HPDE6-E6E7 (cell line): ENCODE data around the gene SYCE3.
"Not testable (repeated sequence)": the region's sequence is repeated elsewhere in the genome, so short reads cannot be mapped to it uniquely, and the experiment has no call there.

ENCODE experiments used
- DNase-seq: peaks from one replicate; pipeline ENCODE4 v3.0.0; 2011; ENCODE audit warnings: missing footprints; ENCODE audit errors: extremely low spot score

Gene SYCE3

DNA sequence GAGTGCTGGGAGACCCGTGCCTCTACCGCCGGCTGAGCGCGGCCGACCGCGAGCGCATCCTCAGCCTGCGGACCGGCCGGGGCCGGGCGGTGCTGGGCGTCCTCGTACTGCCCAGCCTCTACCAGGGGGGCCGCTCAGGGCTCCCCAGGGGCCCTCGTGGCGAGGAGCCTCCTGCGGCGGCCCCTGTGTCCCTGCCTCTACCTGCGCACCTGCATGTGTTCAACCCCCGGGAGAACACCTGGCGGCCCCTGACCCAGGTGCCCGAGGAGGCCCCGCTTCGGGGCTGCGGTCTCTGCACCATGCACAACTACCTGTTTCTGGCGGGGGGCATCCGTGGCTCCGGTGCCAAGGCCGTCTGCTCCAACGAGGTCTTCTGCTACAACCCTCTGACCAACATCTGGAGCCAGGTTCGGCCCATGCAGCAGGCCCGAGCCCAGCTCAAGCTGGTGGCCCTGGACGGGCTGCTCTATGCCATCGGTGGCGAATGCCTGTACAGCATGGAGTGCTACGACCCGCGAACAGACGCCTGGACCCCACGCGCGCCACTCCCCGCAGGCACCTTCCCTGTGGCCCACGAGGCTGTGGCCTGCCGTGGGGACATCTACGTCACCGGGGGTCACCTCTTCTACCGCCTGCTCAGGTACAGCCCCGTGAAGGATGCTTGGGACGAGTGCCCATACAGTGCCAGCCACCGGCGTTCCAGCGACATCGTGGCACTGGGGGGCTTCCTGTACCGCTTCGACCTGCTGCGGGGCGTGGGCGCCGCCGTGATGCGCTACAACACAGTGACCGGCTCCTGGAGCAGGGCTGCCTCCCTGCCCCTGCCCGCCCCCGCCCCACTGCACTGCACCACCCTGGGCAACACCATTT lies 13.6 kb downstream of the SYCE3 start:
- DNase-seq = no peak

DNA sequence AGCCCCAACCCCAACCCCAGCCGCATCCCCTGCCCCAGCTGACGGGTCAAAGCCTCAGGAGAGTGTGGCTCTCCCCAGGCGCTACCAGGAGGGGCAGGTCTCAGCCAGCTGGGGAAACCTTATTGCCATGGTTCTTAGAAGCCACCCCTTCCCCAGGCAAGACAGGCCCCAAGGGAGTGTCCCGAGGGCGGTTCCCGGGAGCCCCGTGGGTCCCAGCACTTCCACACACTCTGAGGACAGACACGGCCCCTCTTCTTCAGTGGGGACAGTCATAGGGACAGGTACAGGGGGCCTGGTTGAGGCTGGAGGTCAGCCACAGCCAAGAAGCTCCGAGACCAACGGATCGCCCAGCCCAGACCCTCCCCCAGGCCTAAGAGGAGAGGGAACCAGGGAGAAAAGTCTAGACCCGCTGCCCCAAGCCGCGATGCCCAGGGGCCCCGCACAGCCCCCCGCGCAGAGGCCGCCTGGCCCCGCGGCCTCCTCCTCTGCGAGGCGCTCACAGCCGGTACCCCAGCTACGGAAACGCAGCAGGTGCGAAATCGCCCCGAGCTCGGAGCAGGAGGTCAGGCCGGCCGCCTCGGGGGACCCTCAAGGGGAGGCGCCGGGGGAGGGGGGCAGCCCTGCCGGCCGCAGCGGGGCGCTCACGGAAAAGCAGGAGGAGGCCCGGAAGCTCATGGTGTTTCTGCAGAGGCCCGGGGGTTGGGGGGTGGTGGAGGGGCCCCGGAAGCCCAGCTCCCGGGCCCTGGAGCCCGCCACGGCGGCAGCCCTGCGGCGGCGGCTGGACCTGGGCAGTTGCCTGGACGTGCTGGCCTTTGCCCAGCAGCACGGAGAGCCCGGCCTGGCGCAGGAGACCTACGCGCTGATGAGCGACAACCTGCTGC lies 14.4 kb downstream of the SYCE3 start:
- no peak for DNase-seq

DNA sequence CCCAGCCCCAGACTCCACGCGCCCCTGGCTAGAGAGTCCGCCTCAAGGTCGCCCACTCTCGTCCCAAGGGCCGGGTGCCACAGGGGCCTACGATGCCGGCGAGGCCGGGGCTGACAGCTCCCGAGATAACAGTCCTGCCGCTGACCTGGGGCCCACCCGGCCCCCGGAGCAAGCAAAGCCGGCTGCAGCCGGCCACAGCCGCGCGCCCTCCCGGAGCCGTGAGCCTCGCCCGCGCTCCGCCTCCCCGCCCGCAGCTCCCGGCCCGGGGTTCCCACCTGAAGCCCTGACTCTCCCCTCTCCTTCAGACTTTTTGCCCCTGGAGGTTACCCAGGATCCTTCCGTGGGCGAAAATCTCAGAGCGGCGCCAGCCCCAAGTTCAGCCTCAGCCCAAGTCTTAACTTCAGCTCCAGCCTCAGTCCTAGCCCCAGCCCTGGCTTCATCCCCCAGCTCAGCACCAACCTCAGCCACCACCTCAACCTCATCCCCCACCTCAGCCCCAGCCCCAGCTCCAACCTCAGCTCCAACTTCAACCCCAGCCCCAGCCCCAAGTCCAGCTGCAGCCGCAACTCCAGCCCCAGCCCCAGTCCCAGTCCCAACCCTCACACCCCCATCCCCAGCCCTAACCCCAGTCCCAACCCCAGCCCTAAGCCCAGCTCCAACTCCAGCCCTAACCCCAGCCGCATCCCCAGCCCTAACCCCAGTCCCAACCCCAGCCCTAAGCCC lies 15.3 kb downstream of the SYCE3 start:
- no peak for DNase-seq

DNA sequence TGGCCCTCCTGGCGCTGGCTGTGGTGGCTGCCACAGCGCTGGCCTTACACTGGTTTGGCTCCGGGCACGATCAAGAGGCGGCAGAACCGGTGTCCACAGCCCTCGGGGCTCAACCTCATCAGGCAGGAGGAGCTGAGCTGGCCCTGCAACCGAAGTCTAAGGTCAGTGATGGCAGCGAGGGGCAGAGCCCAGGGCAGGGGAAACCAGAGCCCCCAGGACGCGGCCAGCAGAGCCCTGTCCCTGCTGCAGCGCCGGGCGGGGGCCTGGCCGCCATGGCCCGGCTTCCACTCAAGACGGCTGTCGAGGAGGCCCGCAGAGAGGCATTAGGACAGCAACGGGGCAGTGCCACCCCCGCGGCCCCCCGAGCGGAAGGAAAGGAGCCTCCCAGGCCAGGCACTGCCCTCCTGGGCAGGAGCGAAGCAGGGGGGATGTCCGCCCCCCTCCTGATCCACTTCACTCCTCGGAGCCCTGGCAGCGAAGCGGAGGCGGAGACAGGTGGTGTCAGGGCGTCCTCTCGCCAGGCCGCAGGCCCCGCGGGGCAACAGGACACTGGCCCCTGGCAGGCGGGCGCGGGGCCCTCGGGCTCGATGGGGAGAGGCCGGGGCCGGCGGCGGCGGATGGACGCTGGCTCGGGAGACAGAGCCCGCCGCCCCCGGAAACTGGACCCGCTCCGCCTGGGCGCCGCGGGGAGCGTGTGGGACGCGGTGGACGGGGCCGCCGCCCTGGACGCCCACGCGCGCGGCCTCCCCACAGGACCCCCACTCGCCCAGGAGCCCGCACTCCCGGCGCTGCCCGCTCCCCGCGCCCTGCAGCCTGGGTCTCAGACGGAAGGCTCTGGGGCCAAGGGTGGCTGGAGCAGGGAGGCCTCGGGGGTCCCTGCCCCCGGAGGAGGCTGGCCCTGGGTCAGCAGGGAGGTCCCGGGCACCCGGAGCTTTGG lies 16.1 kb downstream of the SYCE3 start:
- DNase-seq = no peak

DNA sequence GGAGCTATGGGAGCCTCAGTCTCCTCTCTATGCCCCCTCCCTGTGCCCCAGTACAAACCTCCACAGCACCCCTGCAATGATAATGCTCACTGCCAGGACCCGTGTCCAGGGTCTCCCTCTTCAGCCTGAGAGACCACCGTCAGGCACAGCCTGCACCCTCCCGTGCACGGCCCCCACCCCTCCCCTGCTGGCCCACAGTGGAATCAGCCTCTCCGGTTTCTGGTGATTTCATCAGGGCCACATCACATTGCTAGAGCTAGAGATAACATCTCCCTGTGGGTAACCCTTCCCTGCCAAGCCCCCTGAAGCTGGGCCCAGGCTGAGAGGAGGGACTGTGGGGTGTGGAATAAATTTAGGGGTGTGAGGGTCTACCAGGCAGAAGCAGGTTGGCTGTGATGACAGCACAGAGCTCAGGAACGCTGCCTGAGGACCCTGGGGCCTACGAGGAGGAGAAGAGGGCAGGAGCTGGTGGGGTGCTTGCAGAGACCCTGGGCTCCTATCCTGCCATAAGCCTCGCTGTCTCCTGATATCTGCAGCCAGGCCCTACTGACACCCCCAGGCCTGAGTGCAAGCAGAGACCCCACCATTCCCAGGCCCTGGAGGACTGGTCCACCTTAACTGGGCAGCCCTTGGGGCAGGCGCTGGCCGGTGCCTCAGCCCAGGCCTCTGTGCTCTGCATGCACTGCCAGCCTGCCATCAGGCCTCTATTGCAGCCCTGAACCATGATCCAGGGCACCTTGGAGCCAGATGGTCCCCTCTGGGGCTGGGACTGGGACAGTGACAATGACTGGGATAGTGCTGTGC lies 17.0 kb downstream of the SYCE3 start, which contains the start of gene KLHDC7B:
KLHDC7B (plus strand) TSS at position 378 of the 804 bp plus-strand sequence; CDS start at position 723, 345 bp downstream.
- no peak for DNase-seq

DNA sequence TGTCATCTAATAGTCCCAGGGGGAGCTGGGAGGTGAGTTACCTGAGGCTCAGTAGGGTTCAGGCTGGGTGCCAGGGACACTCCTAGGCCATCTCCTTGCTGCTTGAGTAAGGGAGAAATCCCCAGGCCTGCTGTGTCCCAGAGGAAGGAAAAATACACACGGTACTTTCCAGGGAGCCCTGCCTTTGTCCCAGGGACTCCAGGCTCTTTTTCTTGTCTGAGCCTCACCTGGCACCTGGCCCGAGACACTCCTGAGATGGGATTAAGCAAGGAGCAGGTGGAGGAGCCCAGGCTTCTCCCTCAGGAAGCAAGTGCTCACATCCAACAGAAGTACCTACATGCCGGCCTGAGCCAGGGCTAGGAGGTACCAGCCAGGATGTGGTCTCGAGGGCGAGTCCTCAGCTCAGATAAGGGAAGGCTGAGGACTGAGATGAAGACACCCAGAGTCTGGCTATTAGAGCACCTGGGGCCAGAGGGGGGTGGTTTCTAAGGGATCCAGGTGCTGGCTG lies 17.9 kb downstream of the SYCE3 start:
- no peak for DNase-seq

DNA sequence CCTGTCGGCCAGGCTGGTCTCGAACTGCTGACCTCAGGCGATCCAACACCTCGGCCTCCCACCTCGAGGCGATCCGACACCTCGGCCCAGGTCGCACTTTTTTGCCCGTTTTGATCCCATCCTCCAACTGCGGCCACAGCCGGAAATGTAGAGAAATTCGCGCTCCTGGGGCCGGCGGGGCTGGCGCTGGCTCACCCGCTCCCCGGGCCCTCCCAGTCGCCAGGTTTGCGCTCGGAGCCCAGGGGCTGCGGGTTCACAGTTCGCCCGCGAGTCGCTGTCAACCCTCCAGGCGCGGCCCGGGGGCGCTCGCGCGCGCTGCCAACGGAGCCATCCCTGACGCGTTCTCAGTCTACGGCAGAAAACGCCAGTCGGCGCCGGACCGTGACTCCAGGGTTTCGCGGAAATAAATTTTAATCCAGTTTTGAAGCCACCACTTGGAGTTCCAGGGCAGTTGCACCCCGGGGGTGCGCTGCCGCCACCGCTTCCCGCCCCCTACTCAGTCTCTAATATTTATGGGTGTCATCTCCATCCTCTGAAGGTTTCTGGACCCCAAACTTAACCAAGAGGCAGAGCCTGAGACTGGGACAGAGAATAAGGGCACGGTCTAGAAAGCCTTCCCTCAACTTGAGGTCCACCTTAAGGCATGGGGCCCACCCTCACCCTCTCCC lies 18.5 kb downstream of the SYCE3 start:
- no peak for DNase-seq

DNA sequence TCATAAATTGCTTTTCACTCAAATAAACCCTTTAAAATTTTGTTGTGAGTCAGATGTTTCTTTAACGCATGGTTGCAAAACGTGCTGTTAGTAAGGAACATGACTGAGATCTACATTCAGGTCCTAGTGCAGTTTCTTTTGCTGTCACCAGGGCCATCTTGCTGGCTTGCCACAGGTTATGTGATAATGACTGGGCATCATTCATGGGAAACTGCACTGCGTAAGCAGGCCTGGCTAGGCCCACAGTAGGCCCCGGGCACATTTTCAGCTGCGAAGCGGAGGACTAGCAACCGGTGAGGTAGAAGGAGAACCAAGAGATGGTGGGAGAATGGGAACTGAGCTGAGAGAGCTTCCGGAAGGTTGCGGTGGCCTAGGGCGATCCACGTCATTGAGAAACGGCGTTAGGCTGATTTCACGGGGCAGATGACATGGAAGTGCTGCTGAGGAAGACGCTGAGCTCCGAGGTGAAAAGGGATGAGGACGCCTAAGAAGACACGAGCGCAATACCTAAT lies 20.2 kb downstream of the SYCE3 start:
- DNase-seq = no peak

DNA sequence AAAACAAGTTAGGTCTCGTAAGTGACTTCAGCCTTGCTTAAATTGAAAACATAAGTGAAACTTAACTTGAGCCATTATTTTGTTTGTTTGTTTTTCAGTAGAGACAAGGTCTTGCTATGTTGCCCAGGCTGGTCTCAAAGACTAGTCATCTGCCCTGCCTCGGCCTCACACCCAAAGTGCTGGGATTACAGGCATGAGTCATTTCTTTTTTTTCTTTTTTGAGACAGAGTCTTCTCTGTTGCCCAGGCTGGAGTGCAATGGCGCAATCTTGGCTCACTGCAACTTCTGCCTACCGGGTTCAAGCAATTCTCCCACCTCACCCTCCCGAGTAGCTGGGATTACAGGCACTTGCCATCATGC lies 21.1 kb downstream of the SYCE3 start:
- not testable (repeated sequence) for DNase-seq

DNA sequence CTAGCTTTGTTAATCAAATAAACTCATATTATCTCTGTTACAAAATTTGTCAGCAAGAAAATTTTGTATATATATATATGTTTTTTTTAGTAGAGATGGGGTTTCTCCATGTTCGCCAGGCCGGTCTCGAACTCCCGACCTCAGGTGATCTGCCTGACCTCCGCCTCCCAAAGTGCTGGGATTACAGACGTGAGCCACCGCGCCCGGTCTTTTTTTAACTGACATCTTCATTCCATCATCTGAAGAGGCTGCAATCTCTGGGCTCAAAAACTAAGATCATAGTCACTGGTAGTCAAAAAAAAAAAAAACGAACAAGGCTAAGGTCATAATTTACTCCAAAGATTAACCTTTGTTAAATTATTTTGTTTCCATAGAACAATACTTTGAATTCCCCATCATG lies 22.3 kb downstream of the SYCE3 start:
- no peak for DNase-seq

DNA sequence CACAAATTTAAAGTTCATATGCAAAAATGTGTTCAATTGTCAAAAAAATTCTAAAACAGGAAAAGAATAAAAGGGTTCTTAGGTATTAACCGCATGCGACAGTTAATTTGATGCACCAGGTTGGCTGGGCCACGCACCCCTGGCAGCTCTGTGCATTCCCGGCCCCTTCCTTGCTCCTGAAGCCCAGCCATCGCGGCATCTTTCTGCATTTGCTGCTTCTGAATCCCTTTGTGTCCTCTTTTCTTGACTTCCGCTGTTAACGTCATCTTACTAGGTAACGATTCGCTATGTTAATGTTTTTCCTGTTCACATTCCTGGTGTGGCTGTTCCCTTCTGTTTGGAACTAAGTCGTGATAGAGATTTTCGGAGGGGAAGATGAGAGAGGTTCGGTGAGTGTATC lies 25.0 kb downstream of the SYCE3 start:
- DNase-seq = no peak

DNA sequence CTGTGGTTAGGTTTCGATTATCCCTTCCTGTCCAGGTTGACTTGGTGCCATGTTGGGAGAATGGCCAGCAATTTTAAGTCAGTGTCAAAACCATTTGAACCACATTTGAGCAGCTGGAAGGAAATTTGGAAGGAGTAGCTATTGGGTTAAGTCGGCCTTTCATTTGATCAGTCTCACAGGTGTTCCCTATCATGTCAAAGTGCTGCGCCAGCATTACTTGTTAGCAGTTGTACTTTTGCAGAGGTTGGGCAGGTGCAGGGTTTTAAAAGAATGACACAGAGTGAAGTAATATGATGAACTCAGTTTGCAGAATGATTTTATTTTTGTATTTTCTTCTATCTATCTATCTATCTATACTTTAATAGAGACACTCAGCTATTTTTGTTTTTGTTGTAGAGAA lies 26.5 kb downstream of the SYCE3 start:
- no peak for DNase-seq

DNA sequence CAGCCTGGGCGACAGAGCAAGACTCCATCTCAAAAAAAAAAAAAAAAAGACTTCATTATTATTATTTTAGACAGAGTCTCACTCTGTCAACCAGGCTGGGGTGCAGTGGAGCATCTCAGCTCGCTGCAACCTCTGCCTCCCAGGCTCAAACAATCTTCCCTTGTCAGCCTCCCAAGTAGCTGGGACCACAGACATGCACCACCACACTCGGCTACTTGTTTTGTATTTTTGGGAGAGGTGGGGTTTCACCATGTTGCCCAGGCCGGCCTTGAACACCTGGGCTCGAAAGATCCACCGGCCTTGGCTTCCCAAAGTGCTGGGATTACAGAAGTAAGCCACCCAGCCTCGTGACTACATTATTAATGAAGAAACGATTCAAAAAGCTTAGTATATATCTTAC lies 27.6 kb downstream of the SYCE3 start:
- DNase-seq = no peak

DNA sequence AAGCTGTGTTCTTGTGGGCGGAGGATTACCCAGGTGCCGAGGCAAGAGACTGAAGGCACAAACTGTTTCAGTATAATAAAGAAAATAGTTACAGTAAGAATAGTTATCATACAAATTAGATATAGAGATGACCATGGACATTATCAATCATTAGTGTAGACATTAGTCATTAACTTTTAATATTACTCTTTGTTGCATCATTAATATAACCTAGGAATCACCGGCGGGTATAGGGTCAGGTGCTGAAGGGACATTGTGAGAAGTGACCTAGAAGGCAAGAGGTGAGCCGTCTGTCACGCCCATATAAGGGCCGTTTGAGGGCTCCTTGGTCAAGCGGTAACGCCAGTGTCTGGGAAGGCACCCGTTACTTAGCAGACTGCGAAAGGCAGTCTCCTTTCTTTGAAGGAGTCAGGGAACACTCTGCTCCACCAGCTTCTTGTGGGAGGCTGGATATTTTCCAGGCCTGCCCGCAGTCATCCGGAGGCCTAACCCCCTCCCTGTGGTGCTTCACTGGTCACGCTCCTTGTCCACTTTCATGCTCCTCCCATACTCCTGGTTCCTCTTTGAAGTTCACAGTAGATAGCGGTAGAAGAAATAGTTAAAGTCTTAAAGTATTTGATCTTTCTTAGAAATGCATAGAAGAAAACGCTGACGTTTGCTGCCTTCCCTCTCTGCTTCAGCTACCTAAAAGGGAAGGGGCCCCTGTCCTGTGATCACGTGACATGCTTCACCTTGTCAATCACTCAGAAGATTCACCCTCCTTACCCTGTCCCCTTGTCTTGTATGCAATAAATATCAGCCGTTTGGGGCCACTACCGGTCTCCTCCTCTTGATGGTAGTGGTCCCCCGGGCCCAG lies 28.6 kb downstream of the SYCE3 start:
- not testable (repeated sequence) for DNase-seq

DNA sequence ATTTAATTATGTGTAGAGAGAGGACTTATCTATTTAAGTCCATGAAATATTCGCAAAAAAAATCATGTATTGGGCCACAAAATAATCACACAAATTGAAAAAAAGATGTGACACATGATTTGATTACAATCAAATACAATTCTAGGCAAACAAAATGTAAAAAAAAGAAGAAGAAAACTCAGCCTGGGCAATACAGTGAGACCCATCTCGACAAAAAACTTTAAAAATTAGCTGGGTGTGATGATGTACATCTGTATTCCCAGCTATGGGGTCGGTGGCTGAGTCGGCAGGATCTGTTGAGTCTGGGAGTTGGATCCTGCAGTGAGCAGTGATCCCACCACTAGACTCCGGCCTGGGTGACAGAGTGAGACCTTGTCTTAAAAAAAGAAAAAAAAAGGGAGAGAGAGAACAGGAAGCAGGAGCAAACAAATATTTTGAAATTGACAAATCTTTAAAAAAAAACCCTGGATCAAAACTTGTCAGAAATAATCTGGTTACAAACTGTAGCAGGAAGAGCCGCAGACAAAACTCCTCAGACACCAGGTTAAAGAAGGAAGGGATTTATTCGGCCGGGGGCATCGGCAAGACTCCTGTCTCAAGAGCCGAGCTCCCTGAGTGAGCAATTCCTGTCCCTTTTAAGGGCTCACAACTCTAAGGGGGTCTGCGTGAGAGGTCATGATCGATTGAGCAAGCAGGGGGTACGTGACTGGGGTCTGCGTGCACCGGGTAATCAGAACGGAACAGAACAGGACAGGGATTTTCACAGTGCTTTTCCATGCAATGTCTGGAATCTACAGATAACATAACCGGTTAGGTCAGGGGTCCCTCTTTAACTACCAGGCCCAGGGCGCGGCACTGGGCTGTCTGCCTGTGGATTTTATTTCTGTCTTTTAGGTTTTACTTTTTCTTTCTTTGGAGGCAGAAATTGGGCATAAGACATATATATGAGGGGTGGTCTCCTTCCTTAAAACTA lies 29.6 kb downstream of the SYCE3 start:
- no peak for DNase-seq

DNA sequence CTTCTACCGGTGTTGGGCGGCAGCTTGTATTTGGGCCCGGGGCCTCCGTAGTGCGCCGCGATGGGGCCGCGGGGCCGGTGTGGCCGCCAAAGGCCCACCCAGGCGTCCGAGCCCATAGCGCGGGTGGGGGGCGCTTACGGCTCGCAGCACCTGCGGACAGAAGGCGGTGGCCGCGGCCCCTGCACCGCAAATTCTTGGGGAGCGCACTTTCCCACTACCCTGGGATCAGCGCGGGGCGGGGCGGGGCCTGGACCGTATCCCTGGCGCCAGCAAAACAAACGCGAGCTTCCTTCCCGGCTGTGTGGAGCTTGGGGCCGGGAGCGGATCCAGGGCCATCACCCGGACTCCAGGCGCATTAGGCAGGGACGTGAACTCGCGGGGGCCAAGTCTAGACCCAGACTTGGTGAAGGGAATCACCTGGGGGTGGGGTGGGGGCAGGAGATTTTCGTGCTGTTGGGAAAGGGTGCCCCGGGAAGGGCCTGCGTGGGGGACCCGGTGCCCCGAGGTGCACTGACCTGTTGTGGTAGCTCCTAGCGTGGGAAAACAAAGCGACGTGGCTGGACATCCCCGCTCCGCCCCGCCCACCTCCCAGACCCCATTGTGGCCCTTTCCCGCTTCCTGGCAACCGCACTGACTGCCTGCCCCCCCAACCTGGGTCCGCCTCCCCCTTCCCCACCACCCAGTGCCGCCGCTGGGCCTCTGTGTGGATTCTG lies 30.6 kb downstream of the SYCE3 start:
- DNase-seq = no peak
